Hepatocyte (in vitro differentiated cells): ENCODE data around the gene MIF. TPM values are rescaled to one million over a fixed set of nuclear protein-coding genes. Genes with fewer than 3 reads are reported as not detected.

Source experiments
- DNase-seq: peaks from one replicate; pipeline ENCODE4 v3.0.0-alpha.2; 2016; ENCODE audit warnings: low spot score
- H2AFZ ChIP-seq: fragments of 200-600 bp; sonication (generic); 2 replicates; pipeline ENCODE4 v1.6.0; 2016; ENCODE audit warnings: antibody characterized with exemption, mild to moderate bottlenecking
- H3K27ac ChIP-seq: fragments of 200-600 bp; sonication (generic); 2 replicates; pipeline ENCODE4 v1.5.1; 2016; ENCODE audit warnings: mild to moderate bottlenecking
- H3K27me3 ChIP-seq: fragments of 200-600 bp; sonication (generic); 2 replicates; pipeline ENCODE4 v1.6.1; 2016
- H3K36me3 ChIP-seq: fragments of 200-600 bp; sonication (generic); replicated peaks from 2 replicates; pipeline ENCODE4 v1.5.1; 2016; ENCODE audit warnings: low read depth; ENCODE audit not compliant: insufficient read depth
- H3K4me1 ChIP-seq: fragments of 200-600 bp; sonication (generic); 2 replicates; pipeline ENCODE4 v1.5.1; 2016; ENCODE audit warnings: mild to moderate bottlenecking, moderate library complexity; ENCODE audit not compliant: insufficient read depth
- H3K4me2 ChIP-seq: fragments of 200-600 bp; sonication (generic); 2 replicates; pipeline ENCODE4 v1.6.0; 2016
- H3K4me3 ChIP-seq: fragments of 200-600 bp; sonication (generic); 2 replicates; pipeline ENCODE4 v1.5.1; 2016; ENCODE audit warnings: mild to moderate bottlenecking
- H3K79me2 ChIP-seq: fragments of 200-600 bp; sonication (generic); 2 replicates; pipeline ENCODE4 v1.6.0; 2017; ENCODE audit warnings: mild to moderate bottlenecking
- H3K9me2 ChIP-seq: fragments of 200-600 bp; sonication (generic); replicated peaks from 2 replicates; pipeline ENCODE4 v1.6.0; 2017; ENCODE audit warnings: mild to moderate bottlenecking; ENCODE audit not compliant: insufficient read depth
- H3K9me3 ChIP-seq: fragments of 200-600 bp; sonication (generic); 2 replicates; pipeline ENCODE4 v1.5.1; 2016; ENCODE audit warnings: low read depth, mild to moderate bottlenecking
- H4K20me1 ChIP-seq: fragments of 200-600 bp; sonication (generic); 2 replicates; pipeline ENCODE4 v1.6.0; 2016; ENCODE audit warnings: mild to moderate bottlenecking; ENCODE audit not compliant: insufficient read depth, poor library complexity, severe bottlenecking
- CTCF ChIP-seq: fragments of 200-600 bp; sonication (generic); IDR thresholded peaks from 2 replicates; pipeline ENCODE4 v1.5.1; 2016; ENCODE audit warnings: antibody characterized with exemption, mild to moderate bottlenecking; ENCODE audit not compliant: poor library complexity
- EZH2 ChIP-seq: fragments of 200-600 bp; sonication (generic); IDR thresholded peaks from 2 replicates; pipeline ENCODE4 v1.6.1; 2016; ENCODE audit warnings: antibody characterized with exemption, mild to moderate bottlenecking, borderline replicate concordance
- EZH2phosphoT487 ChIP-seq: fragments of 200-600 bp; sonication (generic); IDR thresholded peaks from one replicate; pipeline ENCODE4 v1.6.1; 2018; ENCODE audit warnings: antibody characterized with exemption, mild to moderate bottlenecking, low read depth, moderate library complexity; ENCODE audit not compliant: unreplicated experiment, severe bottlenecking
- WGBS: methylation state at CpG from one replicate; pipeline ENCODE4 v1.1.6; 2016; ENCODE audit warnings: low lambda C conversion rate; ENCODE audit errors: missing lambda C conversion rate; 5-methylcytosine and 5-hydroxymethylcytosine counted together
- polyA plus RNA-seq: library from polyadenylated mRNA; unstranded; fragments of >200 nt; fragmentation: Nextera tagmentation; extraction: Ambion mirVana; gene quantifications from 2 replicates; pipeline ENCODE4 v1.2.1, GENCODE V29; 2016
- total RNA-seq: library from RNA; depleted of rRNA; stranded (reverse); fragments of >200 nt; gene quantifications from 2 replicates; pipeline ENCODE4 v1.2.3, GENCODE V29; 2014

Gene MIF
- total and polyA plus RNA-seq, 2 experiments from 2014 or later, result 240 to 2,070 TPM

DNA sequence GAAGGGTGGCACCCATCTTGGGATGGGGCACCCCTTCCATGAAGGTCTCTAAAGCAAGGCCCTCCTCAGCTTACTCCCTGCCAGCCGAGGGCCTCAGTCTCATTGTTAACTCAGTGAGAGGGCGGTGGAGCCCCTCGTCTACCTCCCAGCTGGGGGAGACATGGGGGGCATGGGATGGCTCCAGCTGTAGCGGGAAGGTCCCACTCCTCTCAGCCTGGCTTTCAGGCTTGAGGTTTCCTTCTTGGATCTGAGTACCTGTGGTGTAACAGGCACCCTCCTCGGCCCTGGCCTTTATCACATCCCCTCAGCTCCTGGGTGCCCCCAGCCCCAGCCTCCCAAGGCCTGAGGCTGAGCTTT, 2.0 kb downstream of the MIF start:
- Histone ChIP-seq H2AFZ (no peak overlapping the region), H3K9me2 (no peaks in the 10 kb centered on the region), H3K27me3 (no peaks in the 10 kb centered on the region), H3K79me2 (peaks cover 20% of the 10 kb centered on the region), H3K4me2 (peak overlapping the region; percentile 94), H3K27ac (peak overlapping the region; percentile 99), H3K4me3 (no peak overlapping the region), H4K20me1 (peaks cover 7% of the 10 kb centered on the region), H3K9me3 (no peaks in the 10 kb centered on the region), H3K36me3 (no peaks in the 10 kb centered on the region), H3K4me1 (peaks cover 15% of the 10 kb centered on the region)
- WGBS, result 97% methylated on average over 4 of the region's 5 CpGs
- TF ChIP-seq EZH2 (no peak), EZH2phosphoT487 (no peak), CTCF (no peak)
- DNase-seq, result no peak

- Histone ChIP-seq H3K4me3 (no peak overlapping the region), H4K20me1 (peaks cover 7% of the 10 kb centered on the region), H3K27me3 (no peaks in the 10 kb centered on the region), H2AFZ (no peak overlapping the region), H3K27ac (no peak overlapping the region), H3K9me3 (no peaks in the 10 kb centered on the region), H3K4me2 (no peak overlapping the region), H3K4me1 (peaks cover 15% of the 10 kb centered on the region), H3K9me2 (no peaks in the 10 kb centered on the region), H3K79me2 (peaks cover 20% of the 10 kb centered on the region), H3K36me3 (no peaks in the 10 kb centered on the region)
- no peak for TF ChIP-seq EZH2phosphoT487
- no peak for DNase-seq
- WGBS, result 90% methylated on average over 7 of the region's 8 CpGs
Observed at GRCh38 chr22:23896523-23897186, 2.5 kb downstream of the MIF start.

GRCh38 chr22:23897320-23897719, 3.1 kb downstream of the MIF start:
- no peak for DNase-seq
- H3K9me3 ChIP-seq, result no peaks in the 10 kb centered on the region
- H3K4me2 ChIP-seq, result no peak overlapping the region
- no peaks in the 10 kb centered on the region for H3K9me2 ChIP-seq
- peaks cover 15% of the 10 kb centered on the region for H3K4me1 ChIP-seq
- peaks cover 7% of the 10 kb centered on the region for H4K20me1 ChIP-seq
- H3K36me3 ChIP-seq, result no peaks in the 10 kb centered on the region
- no peak for TF ChIP-seq EZH2phosphoT487
- TF ChIP-seq CTCF, result no peak
- no peak for TF ChIP-seq EZH2
- no peak overlapping the region for H3K4me3 ChIP-seq
- H3K79me2 ChIP-seq, result peaks cover 20% of the 10 kb centered on the region
- H2AFZ ChIP-seq, result no peak overlapping the region
- no peak overlapping the region for H3K27ac ChIP-seq
- 90% methylated on average over 3 of the region's 3 CpGs for WGBS
- H3K27me3 ChIP-seq, result no peaks in the 10 kb centered on the region

GRCh38 chr22:23898006-23898974, 4.1 kb downstream of the MIF start:
- 72% methylated on average over 8 of the region's 8 CpGs for WGBS
- no peaks in the 10 kb centered on the region for H3K27me3 ChIP-seq
- H3K9me3 ChIP-seq, result no peaks in the 10 kb centered on the region
- no peak overlapping the region for H2AFZ ChIP-seq
- no peak for DNase-seq
- H3K9me2 ChIP-seq, result no peaks in the 10 kb centered on the region
- peaks cover 13% of the 10 kb centered on the region for H3K4me1 ChIP-seq
- H3K36me3 ChIP-seq, result no peaks in the 10 kb centered on the region
- no peak overlapping the region for H3K4me3 ChIP-seq
- H3K4me2 ChIP-seq, result no peak overlapping the region
- H4K20me1 ChIP-seq, result peaks cover 7% of the 10 kb centered on the region
- H3K27ac ChIP-seq, result no peak overlapping the region
- H3K79me2 ChIP-seq, result peaks cover 20% of the 10 kb centered on the region
- TF ChIP-seq EZH2 (no peak), CTCF (no peak), EZH2phosphoT487 (no peak)
